ENCODE measurements around the gene LHFPL4. TPM values are rescaled to one million over a fixed set of nuclear protein-coding genes. Genes with fewer than 3 reads are reported as not detected.

LHFPL4 gene
- total and polyA plus RNA-seq, 2 of the 8 experiments (the other 6 are each of a cell fraction or from before 2014, with no cell fraction given) = 5.0 to 16.9 TPM

DNA sequence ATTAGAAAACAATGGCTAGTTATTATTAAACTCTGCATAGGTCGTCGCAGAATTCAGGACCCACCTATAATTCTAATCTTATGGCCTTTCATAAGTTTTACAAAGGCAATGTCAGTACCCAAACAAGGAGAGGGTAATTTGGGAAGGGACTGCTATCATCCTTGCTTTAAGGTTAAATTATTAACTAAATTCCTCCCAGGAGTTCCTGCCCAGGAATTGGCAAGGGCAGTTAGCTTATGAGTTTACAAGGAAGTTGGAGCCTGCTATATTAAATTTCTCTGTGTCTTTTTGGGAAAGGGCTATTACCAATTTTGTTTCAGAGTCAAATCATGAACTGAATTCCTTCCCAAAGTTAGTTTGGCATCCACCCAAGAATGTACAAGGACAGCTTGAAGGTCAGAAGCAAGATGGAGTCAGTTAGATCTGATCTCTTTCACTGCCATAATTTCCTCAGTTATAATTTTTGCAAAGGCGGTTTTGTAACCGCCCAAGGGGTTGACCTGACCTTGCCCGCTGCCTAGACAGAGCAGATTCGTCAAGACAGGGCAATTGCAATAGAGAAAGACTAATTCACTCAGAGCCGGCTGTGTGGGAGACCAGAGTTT lies 45.3 kb upstream of the LHFPL4 start:
- H3K18ac ChIP-seq (ENCODE audit: extremely low read depth, low read length) = no peak overlapping the region
- H3K4me3 ChIP-seq (ENCODE audit: extremely low read depth in 1 of 4, insufficient read depth in 2 of 4, low read depth in 3 of 4, low read length in 4 of 4) = no peak overlapping the region
- FAIRE-seq = no peak
- no peak overlapping the region for H3K56ac ChIP-seq (replicated peaks; ENCODE audit: insufficient read length, low read depth, low read length)
- no peaks in the 10 kb centered on the region for H3K23me2 ChIP-seq (ENCODE audit: low read depth, low read length)
- no peak overlapping the region for H2AFZ ChIP-seq (ENCODE audit: low read length)
- 91% methylated on average over 7 of the region's 7 CpGs; no CpG with 5 or more reads in 1 of the 2 experiments for WGBS, 2 experiments (ENCODE audit: extremely low coverage in 1 of 2, insufficient coverage in 1 of 2, insufficient read length in 1 of 2, insufficient replicate concordance in 2 of 2, low coverage in 1 of 2, low lambda C conversion rate in 2 of 2, missing lambda C conversion rate in 1 of 2)
- POLR2A ChIA-PET (ENCODE audit: partially characterized antibody) = no interaction called here
- no peaks in the 10 kb centered on the region for H3K79me2 ChIP-seq (ENCODE audit: control insufficient read depth in 1 of 2, insufficient read depth in 2 of 2, low read length in 2 of 2)
- TF ChIP-seq BRCA1 (IDR thresholded peaks at IDR 0.05; ENCODE audit: low read depth, low read length) = no peak
- no peak for TF ChIP-seq NRF1 (IDR thresholded peaks at IDR 0.05; ENCODE audit: low read depth, low read length)
- no peak for TF ChIP-seq KDM1A (IDR thresholded peaks at IDR 0.05; ENCODE audit: borderline replicate concordance, low read length)
- TF ChIP-seq SRF (IDR thresholded peaks at IDR 0.05; ENCODE audit: low read depth, low read length) = no peak
- TF ChIP-seq POLR2AphosphoS5 (IDR thresholded peaks at IDR 0.05; ENCODE audit: low read depth, low read length) = no peak
- TF ChIP-seq FOSL1 (IDR thresholded peaks at IDR 0.05; ENCODE audit: insufficient read depth, low read depth, low read length) = no peak
- TF ChIP-seq ATF2 (IDR thresholded peaks at IDR 0.05; ENCODE audit: low read length) = no peak
- no peak for TF ChIP-seq CTBP2 (IDR thresholded peaks at IDR 0.05; ENCODE audit: borderline replicate concordance, insufficient read depth, insufficient read length, low read length)
- DNase-seq (ENCODE audit: low read depth in 1 of 2, low spot score in 2 of 2) = no peak
- no peak overlapping the region for H2BK15ac ChIP-seq (ENCODE audit: low read length)
- no peak overlapping the region for H2BK12ac ChIP-seq (ENCODE audit: low read depth, low read length)
- no peak overlapping the region for H2BK20ac ChIP-seq (ENCODE audit: low read length)
- no peak overlapping the region for H3K4me2 ChIP-seq (ENCODE audit: insufficient read depth in 1 of 2, low read depth in 2 of 2, low read length in 2 of 2)
- H2BK120ac ChIP-seq (replicated peaks; ENCODE audit: low read depth, low read length) = no peak overlapping the region
- no peaks in the 10 kb centered on the region for H4K20me1 ChIP-seq (replicated peaks in 1 of 2; ENCODE audit: control insufficient read depth in 1 of 2, insufficient read depth in 2 of 2, low read length in 2 of 2)
- no peak overlapping the region for H3K14ac ChIP-seq (ENCODE audit: insufficient read length)
- H3K4ac ChIP-seq (replicated peaks; ENCODE audit: insufficient read length, low read depth, low read length) = no peak overlapping the region
- no peak overlapping the region for H3K23ac ChIP-seq (ENCODE audit: insufficient read length)
- no peaks in the 10 kb centered on the region for H3K79me1 ChIP-seq (ENCODE audit: low read depth, low read length)
- no peak overlapping the region for H4K8ac ChIP-seq (ENCODE audit: extremely low read depth, insufficient read depth, low read length)
- H3K4me1 ChIP-seq (replicated peaks in 1 of 4; ENCODE audit: control insufficient read depth in 3 of 4, insufficient read depth in 4 of 4, low read length in 3 of 4) = no peaks in the 10 kb centered on the region
- H2AK5ac ChIP-seq (ENCODE audit: low read depth, low read length) = no peak overlapping the region
- H3K9ac ChIP-seq (replicated peaks in 1 of 4; ENCODE audit: extremely low read depth in 1 of 4, low read depth in 3 of 4, low read length in 3 of 4) = no peak overlapping the region
- no peak overlapping the region for H2BK5ac ChIP-seq (ENCODE audit: low read depth, low read length)
- H3K27ac ChIP-seq (ENCODE audit: low read depth, low read length) = no peak overlapping the region
- no peak overlapping the region for H4K91ac ChIP-seq (replicated peaks; ENCODE audit: insufficient read length, low read length)
- no peaks in the 10 kb centered on the region for H3K36me3 ChIP-seq (ENCODE audit: control insufficient read depth in 2 of 4, insufficient read depth in 4 of 4, low read length in 3 of 4)
- no peaks in the 10 kb centered on the region for H3K9me3 ChIP-seq (ENCODE audit: insufficient read depth in 2 of 2, low read depth in 1 of 2, low read length in 1 of 2)
- no peak overlapping the region for H4K5ac ChIP-seq (ENCODE audit: insufficient read length, low read depth, low read length)
- no peaks in the 10 kb centered on the region for H3K27me3 ChIP-seq (replicated peaks in 1 of 4; ENCODE audit: control insufficient read depth in 3 of 4, extremely low read depth in 1 of 4, insufficient read depth in 3 of 4, low read length in 3 of 4)
- CTCF ChIA-PET (ENCODE audit: partially characterized antibody) = interaction anchor here (1.5 kb wide), 1 partner anchor 95 kb away, joined by 3 read pairs; no protein-coding TSS in a partner anchor

Data from H1 (cell line).